PFSK-1 (cell line): Measurements from ENCODE around the gene SETBP1.

Experiments
- POLR2AphosphoS5 ChIP-seq: IDR thresholded peaks from 2 replicates; pipeline ENCODE4 v1.6.1; 2012; ENCODE audit warnings: low read depth, mild to moderate bottlenecking, control low read depth, low read length, moderate library complexity
- REST ChIP-seq, 2 experiments: IDR thresholded peaks; 2 replicates each; pipeline versions ENCODE4 v1.6.1 to v1.8.0; 2011 to 2012; ENCODE audit warnings: low read depth in 2 of 2, low read length in 2 of 2, control low read depth in 1 of 2, inconsistent platforms in 1 of 2, mild to moderate bottlenecking in 1 of 2, moderate library complexity in 1 of 2; ENCODE audit not compliant: insufficient read depth in 1 of 2
- TAF1 ChIP-seq: IDR thresholded peaks from 2 replicates; pipeline ENCODE4 v1.6.1; 2012; ENCODE audit warnings: low read length, control low read depth, borderline replicate concordance; ENCODE audit not compliant: insufficient read depth

- TF ChIP-seq POLR2AphosphoS5 (no peak), REST (IDR thresholded peaks at IDR 0.05; ENCODE audit: insufficient read depth in 1 of 2, low read depth in 2 of 2, low read length in 2 of 2) (no peak), TAF1 (no peak)
These were observed 51.5 kb downstream of the SETBP1 start for GRCh38 chr18:44732238-44732563.
